ENCODE results near the gene SLC45A2.
A peak's percentile ranks its signal among the peaks of the same experiment; 100 is the strongest.
"Not testable (repeated sequence)": the region's sequence is repeated elsewhere in the genome, so short reads cannot be mapped to it uniquely, and the experiment has no call there.

Gene SLC45A2

DNA sequence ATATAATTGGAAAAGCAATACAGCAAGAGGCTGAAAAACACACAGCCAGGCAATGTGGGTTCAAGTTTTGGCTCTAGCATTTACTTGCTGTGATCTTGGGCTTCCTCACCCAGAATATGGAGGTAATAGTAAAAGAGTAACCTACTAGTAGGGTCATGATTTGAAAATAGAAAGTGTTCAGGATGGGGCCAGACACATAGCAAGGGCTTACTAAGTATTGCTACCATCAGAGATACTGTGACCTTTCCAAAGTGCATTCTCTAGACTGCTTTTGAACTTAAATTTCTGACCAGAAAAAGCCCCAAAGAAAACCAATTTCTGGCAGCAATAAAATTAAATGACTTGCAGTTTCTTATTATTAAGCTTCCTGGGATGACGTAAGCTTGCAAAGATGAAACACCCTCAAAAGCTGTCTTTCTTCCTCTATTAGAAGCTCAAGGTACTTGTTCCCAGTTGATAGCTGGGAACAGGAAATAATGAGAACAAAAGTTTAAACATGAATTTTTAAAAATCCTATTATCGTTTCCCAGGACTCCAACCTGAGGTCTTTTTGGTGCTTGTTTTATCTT is 20.3 kb downstream of the SLC45A2 start:
- DNase-seq: no peak

DNA sequence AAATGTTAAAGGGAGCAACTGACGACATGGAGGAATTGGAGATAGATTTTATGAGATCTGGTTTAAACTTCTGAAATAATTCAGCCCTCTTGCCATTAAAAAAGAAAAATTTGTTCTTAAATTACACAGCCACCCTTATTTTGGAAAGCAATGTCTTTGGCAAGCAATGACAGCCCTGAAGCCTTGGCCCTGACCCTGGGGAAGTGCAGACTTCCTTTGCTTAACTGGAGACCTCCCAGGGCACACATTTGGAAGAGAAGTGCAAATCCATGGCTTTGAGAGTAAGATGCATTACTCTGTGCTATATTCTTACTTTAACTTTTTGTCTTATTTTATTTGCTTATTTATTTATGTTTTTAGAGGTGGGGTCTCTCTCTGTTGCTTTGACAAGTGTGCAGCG is 26.3 kb downstream of the SLC45A2 start:
- no peak for DNase-seq

DNA sequence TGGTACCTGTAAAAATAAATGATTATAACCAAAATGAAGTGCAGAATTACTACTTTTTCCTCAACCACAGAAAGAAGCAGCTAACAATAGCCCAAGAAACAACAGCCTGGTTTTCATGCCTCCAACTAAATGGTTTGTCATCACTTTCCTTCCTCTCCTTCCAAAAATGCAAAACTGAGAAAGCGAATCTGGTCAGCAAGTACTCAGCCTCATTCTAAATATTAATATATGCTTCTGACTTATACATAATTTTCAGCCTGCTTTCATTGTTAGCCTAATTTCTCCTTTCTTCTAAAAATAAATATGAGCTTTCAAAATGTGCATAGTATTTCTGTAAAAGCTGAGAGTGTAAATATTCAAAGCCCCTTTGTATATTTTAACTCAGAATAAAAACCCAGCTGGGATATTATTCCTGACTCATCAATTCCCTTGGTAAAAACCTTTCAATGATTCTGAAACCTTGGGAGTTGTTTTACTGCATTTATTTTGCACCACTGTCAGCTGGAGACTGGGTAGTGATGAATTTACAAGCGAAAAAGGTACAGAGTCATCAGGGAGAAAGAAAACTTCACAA is 26.8 kb downstream of the SLC45A2 start:
- DNase-seq: no peak

DNA sequence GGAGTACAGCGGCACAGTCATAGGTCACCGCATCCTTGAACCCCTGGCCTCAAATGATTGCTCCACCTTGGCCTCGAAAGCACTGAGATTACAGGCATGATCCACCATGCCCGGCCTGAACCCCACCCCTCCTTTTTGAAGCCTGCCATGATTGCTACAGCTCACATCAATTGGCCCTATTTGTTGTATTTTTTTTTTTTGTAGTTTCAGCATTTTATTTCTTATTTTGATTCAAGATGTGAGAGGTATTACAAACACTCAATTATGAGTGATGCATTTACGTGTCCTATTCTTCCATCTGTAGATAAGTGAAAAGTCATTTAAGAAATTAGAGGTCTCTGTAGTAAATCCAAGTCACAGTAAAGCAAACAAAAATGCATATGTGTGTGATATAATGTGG is 32.3 kb downstream of the SLC45A2 start:
- DNase-seq: not testable (repeated sequence)

DNA sequence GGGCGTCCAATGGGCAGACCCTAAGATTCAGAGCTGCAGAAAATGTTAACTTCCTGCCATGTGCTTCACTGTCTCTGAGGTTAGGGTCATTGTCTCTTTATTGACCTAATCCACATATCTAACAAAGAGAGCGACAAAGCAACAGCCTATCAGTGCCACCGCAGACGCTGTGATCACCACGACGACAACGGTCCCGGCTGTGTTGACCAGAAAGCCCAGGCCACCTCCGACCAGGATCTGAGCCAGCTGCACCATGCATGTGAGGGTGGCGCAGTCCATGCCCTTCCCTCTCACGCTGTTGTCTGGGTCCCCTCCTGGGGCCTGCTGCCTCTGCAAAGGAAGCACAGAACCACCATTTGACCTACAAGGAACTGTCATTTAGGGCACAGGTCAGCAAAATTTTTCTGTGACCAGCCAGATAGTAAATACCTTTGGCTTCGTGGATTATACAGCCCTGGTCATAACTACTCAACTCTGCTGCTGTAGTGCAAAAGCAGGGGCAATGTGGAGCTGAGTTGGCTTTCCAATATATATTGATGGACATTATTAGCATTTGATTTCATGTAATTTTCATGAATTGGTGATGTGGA is 39.9 kb downstream of the SLC45A2 start:
- no peak for DNase-seq

DNA sequence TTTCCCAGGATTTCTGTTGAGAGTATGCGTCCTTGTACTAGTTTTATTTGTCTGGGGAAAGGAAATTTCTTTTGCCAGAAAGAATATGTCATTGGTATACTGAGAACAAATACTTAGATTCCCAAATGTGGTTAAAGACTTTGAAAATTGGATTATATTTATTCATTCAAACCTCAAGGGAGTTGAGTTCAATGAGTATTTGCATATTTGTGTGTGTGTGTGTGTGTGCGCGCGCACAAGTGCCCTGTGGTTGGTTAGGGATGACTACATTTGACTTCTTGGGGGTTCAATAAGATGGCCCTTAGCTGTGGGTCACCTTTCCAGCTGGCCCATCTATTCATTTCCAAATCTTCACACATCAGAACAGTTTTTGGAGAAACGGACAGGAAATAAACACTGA is 43.4 kb downstream of the SLC45A2 start:
- DNase-seq: no peak

DNA sequence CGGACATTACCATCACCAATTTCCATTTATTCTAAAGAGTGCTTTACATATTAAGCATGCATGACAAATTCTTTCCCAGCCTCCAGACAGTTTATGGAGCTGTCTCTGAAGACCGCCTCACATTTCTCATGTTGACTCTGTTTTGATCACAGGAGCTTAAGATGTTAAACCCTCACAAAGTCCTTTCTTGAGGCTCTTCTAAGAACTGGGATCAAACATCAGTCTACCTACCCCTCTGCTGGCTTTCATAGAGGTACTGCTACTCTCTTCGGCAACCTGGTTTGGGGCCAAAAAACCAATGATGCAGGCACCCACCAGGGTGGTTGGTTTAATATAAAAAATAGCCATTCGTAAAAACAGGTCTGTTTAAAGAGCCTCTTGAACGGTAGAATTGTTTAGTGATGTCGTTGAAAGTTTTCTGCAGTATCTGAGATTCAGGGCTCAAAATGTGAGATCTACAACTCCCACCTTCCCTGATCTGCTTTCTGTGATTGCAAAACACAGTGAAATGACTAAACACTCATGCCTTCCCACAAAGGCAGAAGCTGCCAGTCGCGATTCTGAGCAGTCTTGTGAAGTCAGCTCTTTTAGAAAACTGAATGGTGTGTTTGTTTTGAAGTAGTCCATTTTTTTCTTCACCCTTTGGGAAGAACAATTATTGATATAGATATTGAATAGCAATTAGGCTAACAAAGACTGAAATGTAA is 44.8 kb downstream of the SLC45A2 start:
- DNase-seq: no peak

DNA sequence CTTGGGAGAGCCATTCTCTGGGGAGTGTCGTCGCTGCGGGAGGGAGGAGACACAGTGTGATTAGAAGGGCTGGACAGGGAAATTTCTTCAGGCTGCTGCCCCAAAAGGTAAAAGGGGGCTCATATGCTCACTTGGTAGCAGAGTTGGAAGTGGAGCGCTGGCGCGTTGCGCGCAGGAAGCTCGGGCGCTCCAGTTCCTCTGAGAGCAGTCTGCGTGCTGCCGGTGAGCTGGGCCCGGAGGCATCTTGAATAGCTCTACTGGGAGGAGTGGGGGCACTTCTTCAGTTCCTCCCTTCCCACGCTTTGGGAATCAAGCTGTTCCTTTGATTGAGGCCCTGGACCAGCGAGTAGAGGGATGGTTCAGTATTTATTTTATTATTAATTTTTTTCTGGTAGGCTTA is 45.6 kb downstream of the SLC45A2 start:
- DNase-seq: no peak

DNA sequence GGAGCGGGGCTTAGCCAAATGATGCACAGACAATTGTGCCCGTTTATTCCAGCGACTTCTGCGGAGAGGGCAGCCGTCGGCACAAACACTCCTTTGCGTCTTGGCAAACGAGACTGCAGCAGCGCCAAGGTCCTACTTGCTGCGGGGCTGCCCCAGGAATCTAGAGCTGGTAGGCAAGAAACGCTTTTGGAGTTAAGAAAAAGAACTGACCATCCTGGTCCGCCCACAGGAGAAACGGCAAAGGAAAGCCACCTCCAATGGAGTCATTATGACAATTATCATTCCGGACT is 46.0 kb downstream of the SLC45A2 start:
- DNase-seq: no peak

DNA sequence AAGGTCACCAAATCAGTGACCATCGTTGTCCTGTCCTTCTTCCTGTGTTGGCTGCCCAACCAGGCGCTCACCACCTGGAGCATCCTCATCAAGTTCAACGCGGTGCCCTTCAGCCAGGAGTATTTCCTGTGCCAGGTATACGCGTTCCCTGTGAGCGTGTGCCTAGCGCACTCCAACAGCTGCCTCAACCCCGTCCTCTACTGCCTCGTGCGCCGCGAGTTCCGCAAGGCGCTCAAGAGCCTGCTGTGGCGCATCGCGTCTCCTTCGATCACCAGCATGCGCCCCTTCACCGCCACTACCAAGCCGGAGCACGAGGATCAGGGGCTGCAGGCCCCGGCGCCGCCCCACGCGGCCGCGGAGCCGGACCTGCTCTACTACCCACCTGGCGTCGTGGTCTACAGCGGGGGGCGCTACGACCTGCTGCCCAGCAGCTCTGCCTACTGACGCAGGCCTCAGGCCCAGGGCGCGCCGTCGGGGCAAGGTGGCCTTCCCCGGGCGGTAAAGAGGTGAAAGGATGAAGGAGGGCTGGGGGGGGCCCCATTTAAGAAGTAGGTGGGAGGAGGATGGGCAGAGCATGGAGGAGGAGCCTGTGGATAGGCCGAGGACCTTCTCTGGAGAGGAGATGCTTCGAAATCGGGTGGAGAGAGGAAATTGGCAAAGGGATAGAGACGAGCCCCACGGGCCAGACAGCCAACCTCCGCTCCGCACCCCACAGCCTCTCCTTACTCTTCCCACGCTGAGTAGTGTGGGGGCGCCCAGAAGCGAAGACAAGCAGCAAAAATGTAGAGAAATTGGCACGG is 46.6 kb downstream of the SLC45A2 start:
- no peak for DNase-seq

DNA sequence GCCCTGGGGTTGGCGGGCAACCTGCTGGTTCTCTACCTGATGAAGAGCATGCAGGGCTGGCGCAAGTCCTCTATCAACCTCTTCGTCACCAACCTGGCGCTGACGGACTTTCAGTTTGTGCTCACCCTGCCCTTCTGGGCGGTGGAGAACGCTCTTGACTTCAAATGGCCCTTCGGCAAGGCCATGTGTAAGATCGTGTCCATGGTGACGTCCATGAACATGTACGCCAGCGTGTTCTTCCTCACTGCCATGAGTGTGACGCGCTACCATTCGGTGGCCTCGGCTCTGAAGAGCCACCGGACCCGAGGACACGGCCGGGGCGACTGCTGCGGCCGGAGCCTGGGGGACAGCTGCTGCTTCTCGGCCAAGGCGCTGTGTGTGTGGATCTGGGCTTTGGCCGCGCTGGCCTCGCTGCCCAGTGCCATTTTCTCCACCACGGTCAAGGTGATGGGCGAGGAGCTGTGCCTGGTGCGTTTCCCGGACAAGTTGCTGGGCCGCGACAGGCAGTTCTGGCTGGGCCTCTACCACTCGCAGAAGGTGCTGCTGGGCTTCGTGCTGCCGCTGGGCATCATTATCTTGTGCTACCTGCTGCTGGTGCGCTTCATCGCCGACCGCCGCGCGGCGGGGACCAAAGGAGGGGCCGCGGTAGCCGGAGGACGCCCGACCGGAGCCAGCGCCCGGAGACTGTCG is 47.3 kb downstream of the SLC45A2 start:
- DNase-seq: no peak

DNA sequence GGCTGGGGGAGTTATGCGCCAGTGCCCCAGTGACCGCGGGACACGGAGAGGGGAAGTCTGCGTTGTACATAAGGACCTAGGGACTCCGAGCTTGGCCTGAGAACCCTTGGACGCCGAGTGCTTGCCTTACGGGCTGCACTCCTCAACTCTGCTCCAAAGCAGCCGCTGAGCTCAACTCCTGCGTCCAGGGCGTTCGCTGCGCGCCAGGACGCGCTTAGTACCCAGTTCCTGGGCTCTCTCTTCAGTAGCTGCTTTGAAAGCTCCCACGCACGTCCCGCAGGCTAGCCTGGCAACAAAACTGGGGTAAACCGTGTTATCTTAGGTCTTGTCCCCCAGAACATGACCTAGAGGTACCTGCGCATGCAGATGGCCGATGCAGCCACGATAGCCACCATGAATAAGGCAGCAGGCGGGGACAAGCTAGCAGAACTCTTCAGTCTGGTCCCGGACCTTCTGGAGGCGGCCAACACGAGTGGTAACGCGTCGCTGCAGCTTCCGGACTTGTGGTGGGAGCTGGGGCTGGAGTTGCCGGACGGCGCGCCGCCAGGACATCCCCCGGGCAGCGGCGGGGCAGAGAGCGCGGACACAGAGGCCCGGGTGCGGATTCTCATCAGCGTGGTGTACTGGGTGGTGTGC is 48.0 kb downstream of the SLC45A2 start, which contains the start of gene RXFP3:
Gene RXFP3, plus strand, starts transcription at position 6 of the 636 bp plus-strand sequence. Its CDS starts 355 bp downstream, at position 361.
- no peak for DNase-seq

DNA sequence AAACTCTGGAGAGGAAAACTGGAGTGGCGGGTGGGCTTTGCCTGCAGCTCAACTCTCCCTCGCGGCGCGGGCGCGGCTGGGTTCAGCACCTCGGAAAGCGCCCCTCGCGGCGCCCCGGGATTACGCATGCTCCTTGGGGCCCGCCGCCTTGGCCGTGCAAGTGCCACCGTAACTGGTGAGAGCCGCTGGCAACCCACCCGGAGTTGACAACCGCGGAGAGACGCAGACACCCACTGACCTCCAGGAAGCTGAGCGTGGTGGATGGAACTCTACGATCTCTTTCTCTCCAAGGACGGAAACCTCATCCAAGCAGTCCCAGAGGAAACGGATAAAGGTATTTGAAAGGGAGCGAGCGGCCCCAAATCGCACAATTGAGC is 48.5 kb downstream of the SLC45A2 start:
- DNase-seq: peak; percentile 11

DNA sequence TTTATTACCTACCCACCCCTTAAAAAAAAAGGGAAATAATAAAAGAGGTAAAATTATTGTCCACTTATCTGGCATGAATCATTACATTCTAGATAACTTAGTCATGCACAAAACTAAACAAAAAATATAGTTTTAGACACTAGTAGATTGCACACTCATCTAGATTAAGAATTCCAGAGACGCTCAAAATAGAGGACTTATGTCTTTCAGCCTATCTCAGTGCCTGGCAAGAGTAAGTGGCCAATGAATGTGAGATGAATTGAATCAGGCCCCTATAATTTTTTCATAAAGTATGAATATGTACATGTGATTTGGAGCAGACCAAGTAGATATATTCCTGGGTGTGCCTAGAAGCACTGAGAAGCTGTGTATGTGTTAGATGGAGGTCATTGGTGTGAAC is 50.3 kb downstream of the SLC45A2 start:
- DNase-seq: no peak

DNA sequence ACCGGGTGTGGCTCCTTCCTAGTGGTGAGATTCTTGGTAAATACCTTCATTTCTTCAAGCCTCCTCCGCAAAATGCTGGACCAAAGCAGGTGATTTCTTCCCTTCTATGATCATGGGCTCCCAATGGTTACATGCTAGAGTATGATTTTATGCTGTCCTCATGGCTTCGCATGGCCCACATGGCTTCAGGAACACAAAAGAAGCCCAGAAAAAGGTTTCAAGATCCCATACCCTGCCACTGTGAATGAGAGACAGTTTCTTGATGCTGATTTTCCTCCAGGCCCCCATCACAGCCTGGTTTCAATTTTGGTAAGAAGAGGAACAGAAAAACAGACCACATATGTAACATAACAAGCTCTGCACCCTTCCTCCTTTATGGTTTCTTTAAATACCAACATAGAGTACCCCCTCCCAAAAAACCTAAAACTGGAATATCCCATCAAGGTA is 50.7 kb downstream of the SLC45A2 start:
- DNase-seq: no peak

DNA sequence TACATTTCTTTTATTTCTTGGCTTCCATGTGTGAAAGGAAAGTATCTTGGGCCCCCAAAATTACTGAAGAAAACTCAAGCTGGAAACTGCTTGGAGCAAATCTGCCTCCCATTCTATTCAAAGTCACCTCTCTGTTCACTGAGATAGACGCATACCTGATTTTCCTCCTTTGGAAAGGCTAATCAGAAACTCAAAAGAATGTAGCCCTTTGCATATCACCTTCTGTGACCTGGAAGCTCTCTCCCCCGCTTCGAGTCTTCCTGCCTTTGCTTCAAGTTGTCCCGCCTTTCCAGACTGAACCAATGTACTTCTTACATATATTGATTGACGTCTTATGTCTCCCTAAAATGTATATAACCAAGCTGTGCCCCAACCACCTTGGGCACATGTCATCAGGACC is 53.4 kb downstream of the SLC45A2 start:
- no peak for DNase-seq

DNA sequence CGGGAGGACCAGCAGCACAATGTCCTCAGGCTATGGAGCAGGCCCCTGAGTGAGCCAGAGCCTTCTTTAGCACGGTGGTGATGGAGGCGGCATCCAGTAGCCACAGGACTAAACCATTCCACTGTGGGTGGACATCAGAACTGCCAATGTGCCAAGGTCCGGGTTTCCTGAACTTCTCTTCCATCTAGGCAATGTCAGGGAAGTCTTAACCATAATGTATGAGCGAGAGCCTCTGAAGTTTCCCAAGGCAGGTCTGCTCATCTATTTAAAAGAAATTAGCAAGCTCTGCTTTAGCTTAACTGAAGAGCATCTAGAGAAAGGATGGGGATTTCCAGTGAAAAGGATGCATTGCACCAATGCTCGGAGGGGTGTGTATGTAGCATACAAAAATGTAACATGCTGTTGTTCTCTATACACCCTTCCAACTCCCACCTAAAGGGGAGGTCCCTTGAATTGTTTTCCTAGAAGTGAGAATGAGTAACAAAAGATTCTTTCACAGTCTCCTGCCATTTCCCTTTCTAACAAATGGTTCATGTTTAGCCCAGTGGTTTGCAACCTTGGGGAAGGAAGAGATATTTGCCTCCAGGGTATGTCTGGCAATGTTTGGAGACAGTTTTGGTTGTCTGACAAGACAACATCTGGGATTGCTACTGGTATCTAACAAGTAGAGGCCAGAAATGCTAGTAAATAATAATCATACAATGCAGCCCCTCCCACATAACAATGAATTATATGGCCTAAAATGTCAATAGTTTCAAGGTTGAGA is 54.4 kb downstream of the SLC45A2 start:
- no peak for DNase-seq

DNA sequence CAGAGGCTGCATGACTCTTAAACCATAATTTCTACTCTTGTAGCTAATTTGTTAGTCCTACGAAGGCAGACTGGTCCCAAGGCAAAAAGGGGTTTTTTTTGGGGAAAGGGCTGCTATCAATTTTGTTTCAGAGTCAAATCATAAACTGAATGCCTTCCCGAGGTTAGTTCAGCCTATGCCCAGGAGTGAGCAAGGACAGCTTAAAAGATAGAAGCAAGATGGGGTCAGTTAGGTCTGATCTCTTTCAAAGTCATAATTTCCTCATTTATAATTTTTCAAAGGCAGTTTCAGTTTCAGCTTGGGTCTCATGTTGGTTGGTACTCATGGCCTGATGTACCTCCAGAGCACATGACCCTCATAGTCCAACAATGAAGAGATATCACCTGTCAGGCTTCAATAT is 56.2 kb downstream of the SLC45A2 start:
- no peak for DNase-seq

DNA sequence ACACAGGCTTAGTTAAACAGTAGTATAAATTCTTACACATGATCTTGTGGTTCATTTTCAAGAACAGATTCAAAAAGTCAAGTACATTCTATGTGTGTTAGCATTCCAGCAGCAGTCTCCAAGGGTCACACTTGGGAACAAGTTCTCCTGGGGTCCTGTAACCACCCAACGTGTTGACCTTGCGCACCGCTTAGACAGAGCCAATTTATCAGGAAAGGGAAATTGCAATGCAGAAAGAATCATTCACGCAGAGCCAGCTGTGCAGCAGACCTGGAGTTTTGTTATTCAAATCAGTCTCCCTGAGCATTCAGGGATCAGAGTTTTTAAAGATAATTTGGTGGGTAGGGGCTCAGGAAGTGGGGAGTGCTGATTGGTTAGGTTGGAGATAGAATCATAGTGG is 56.8 kb downstream of the SLC45A2 start:
- no peak for DNase-seq

DNA sequence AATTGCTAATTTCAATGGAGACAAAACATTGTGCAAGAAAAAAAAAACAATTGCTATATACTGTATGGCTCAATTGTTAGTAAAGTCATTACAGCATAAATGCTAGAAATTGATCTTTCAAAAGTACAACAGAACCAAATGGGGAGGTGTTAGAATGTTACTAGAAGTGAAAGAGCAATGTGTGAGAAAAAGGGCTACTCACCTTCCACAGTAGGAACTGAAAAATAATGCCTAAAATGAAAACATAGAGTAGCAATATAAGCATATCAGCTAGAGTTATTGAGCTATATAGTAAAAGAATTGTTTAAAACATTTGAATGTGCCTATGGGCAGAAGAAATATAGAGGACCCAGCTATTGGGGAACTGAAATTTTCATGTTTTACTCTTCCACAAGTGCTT is 59.2 kb downstream of the SLC45A2 start:
- DNase-seq: no peak

DNA sequence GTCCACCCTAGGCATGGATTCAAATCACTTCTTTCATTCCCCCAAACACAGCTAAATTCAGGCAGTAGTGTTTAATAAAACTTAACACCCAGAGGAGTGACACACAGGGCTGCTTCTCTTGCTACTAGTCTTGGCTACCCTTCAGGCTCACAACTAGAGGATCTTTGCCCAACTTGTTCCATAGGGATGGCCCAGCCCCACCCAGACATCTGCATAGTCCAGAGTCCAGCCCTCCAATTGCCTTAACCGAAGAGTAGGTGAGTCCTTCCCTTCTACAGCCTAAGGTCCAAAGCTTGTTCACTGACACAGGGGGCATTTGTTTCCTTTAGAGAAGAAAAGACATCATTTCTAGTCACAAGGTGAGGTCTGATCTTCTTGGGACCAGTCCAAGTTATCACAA is 63.5 kb downstream of the SLC45A2 start:
- DNase-seq: no peak

DNA sequence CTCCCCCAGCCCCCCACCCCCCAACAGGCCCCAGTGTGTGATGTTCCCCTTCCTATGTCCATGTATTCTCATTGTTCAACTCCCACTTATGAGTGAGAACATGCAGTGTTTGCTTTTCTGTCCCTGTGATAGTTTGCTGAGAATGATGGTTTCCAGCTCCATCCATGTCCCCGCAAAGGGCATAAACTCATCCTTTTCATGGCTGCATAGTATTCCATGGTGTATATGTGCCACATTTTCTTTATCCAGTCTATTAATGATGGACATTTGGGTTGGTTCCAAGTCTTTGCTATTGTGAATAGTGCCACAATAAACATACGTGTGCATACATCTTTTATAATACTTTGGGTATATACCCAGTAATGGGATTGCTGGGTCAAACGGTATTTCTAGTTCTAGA is 69.6 kb downstream of the SLC45A2 start:
- DNase-seq: not testable (repeated sequence)
